ENCODE results near the gene IGFBP5.

- TF ChIP-seq CTCF (IDR thresholded peaks at IDR 0.05; ENCODE audit: insufficient read depth, low read length, poor library complexity, severe bottlenecking) (no peak), EZH2phosphoT487 (conservative IDR thresholded peaks at IDR 0.05; ENCODE audit: low read length) (no peak)
These were observed 21.0 kb downstream of the IGFBP5 start for GRCh38 chr2:216674376-216674775.
